HepG2 (cell line): ENCODE measurements around the gene TGM2.

Experiments used
- ATF4 ChIP-seq, 2 experiments: fragments of 450-650 bp in 1 of 2; sonication (generic) in 1 of 2; formaldehyde crosslinking; IDR thresholded peaks; 2 replicates each; pipeline versions ENCODE4 v1.5.0 to v1.8.0; 2020 to 2022; ENCODE audit warnings: mild to moderate bottlenecking in 1 of 2, missing genetic modification reagents in 1 of 2
- BHLHE40 ChIP-seq: IDR thresholded peaks from 2 replicates; pipeline ENCODE4 v1.6.1; 2011; ENCODE audit warnings: low read length, improper control_type of control experiment
- CTCF ChIP-seq: sonication (generic); formaldehyde crosslinking; IDR thresholded peaks from 2 replicates; pipeline ENCODE4 v1.5.0; 2020; ENCODE audit warnings: mild to moderate bottlenecking, missing genetic modification reagents, moderate library complexity
- EZH2 ChIP-seq: conservative IDR thresholded peaks from 2 replicates; pipeline ENCODE4 v1.6.1; 2012; ENCODE audit warnings: mild to moderate bottlenecking, low read depth, low read length, moderate library complexity
- FOXJ3 ChIP-seq: sonication (generic); formaldehyde crosslinking; IDR thresholded peaks from 2 replicates; pipeline ENCODE4 v1.4.0; 2020; ENCODE audit warnings: missing genetic modification reagents, mild to moderate bottlenecking, borderline replicate concordance
- KAT7 ChIP-seq: IDR thresholded peaks from 2 replicates; pipeline ENCODE4 v1.6.1; 2018; ENCODE audit warnings: borderline replicate concordance, missing compliant biosample characterization
- MAZ ChIP-seq, 2 experiments: sonication (generic) in 1 of 2; formaldehyde crosslinking in 1 of 2; IDR thresholded peaks; 2 replicates each; pipeline versions ENCODE4 v1.5.0 to v1.6.1; 2012 to 2020; ENCODE audit warnings: low read depth in 2 of 2, mild to moderate bottlenecking in 2 of 2, borderline replicate concordance in 1 of 2, improper control_type of control experiment in 1 of 2, low read length in 1 of 2, missing genetic modification reagents in 1 of 2, moderate library complexity in 1 of 2
- MEF2D ChIP-seq: sonication (generic); formaldehyde crosslinking; IDR thresholded peaks from 2 replicates; pipeline ENCODE4 v1.5.1; 2020; ENCODE audit warnings: mild to moderate bottlenecking, missing genetic modification reagents
- RAD21 ChIP-seq: fragments of 450-650 bp; formaldehyde crosslinking; IDR thresholded peaks from 2 replicates; pipeline ENCODE4 v1.5.0; 2020; ENCODE audit warnings: mild to moderate bottlenecking
- SP1 ChIP-seq, 2 experiments: fragments of 450-650 bp in 1 of 2; sonication (generic) in 1 of 2; formaldehyde crosslinking in 1 of 2; IDR thresholded peaks; 2 replicates each; pipeline versions ENCODE4 v1.4.0 to v1.6.1; 2016 to 2020; ENCODE audit warnings: missing genetic modification reagents in 1 of 2
- TCF7L2 ChIP-seq: IDR thresholded peaks from 2 replicates; pipeline ENCODE4 v1.6.1; 2011; ENCODE audit warnings: mild to moderate bottlenecking, low read depth, low read length, moderate library complexity
- ZBTB7B ChIP-seq: sonication (generic); formaldehyde crosslinking; IDR thresholded peaks from 2 replicates; pipeline ENCODE4 v1.4.0; 2020; ENCODE audit warnings: missing genetic modification reagents

- no peak for TF ChIP-seq ZBTB7B (CRISPR knock-in tag)
- TF ChIP-seq MEF2D (CRISPR knock-in tag): no peak
- no peak for TF ChIP-seq FOXJ3
- no peak for TF ChIP-seq BHLHE40
- TF ChIP-seq MAZ (IDR thresholded peaks at IDR 0.05; ENCODE audit: borderline replicate concordance, low read depth, low read length): no peak
- no peak for TF ChIP-seq MAZ (CRISPR knock-in tag; IDR thresholded peaks at IDR 0.05; ENCODE audit: low read depth)
- no peak for TF ChIP-seq KAT7 (CRISPR knock-in tag)
- no peak for TF ChIP-seq TCF7L2
- TF ChIP-seq ATF4 (CRISPR knock-in tag; IDR thresholded peaks at IDR 0.05): no peak
- no peak for TF ChIP-seq CTCF (CRISPR knock-in tag)
- TF ChIP-seq RAD21 (CRISPR knock-in tag): no peak
- no peak for TF ChIP-seq EZH2
- TF ChIP-seq SP1 (IDR thresholded peaks at IDR 0.05): no peak
- TF ChIP-seq SP1 (CRISPR knock-in tag; IDR thresholded peaks at IDR 0.05): no peak
Observed at GRCh38 chr20:38196592-38196991, 31.5 kb upstream of the TGM2 start.
